ENCODE results near the gene GAS6. TPM values are rescaled to one million over a fixed set of nuclear protein-coding genes. Genes with fewer than 3 reads are reported as not detected.

The GAS6 gene
- total RNA-seq, 4 donors from 2014 or later, result 317 to 697 (median 547) TPM

- DNase-seq (ENCODE audit: low spot score in 2 of 2), result no peak
- H3K4me3 ChIP-seq, result peak overlapping the region in 1 of 4 donors; percentile 73
- WGBS, 2 donors, result 72 to 75% methylated on average over 12 of the region's 12 CpGs
- H3K9me3 ChIP-seq, result no peaks in the 10 kb centered on the region
- peak overlapping the region in 2 of 4 donors; percentile 48 to 88 for H3K27ac ChIP-seq
- H3K36me3 ChIP-seq, result no peaks in the 10 kb centered on the region
- H3K4me1 ChIP-seq, result peaks cover 0 to 63% (median 15%) of the 10 kb centered on the region in 4 donors
- H3K27me3 ChIP-seq, result peaks cover 0 to 4% of the 10 kb centered on the region in 2 donors
- TF ChIP-seq, protein P1, sequence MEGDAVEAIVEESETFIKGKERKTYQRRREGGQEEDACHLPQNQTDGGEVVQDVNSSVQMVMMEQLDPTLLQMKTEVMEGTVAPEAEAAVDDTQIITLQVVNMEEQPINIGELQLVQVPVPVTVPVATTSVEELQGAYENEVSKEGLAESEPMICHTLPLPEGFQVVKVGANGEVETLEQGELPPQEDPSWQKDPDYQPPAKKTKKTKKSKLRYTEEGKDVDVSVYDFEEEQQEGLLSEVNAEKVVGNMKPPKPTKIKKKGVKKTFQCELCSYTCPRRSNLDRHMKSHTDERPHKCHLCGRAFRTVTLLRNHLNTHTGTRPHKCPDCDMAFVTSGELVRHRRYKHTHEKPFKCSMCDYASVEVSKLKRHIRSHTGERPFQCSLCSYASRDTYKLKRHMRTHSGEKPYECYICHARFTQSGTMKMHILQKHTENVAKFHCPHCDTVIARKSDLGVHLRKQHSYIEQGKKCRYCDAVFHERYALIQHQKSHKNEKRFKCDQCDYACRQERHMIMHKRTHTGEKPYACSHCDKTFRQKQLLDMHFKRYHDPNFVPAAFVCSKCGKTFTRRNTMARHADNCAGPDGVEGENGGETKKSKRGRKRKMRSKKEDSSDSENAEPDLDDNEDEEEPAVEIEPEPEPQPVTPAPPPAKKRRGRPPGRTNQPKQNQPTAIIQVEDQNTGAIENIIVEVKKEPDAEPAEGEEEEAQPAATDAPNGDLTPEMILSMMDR (IDR thresholded peaks at IDR 0.05), result no peak
- no peak for TF ChIP-seq POLR2A (IDR thresholded peaks at IDR 0.05)
- no peak for TF ChIP-seq EP300 (IDR thresholded peaks at IDR 0.05)
Observed at GRCh38 chr13:113861433-113862030, 2.3 kb downstream of the GAS6 start.

GRCh38 chr13:113860665-113861432 lies 3.0 kb downstream of the GAS6 start:
- peaks cover 0 to 70% (median 20%) of the 10 kb centered on the region in 4 donors for H3K4me1 ChIP-seq
- H3K36me3 ChIP-seq, result no peaks in the 10 kb centered on the region
- TF ChIP-seq, protein P1 (IDR thresholded peaks at IDR 0.05), result no peak
- TF ChIP-seq POLR2A (IDR thresholded peaks at IDR 0.05) (no peak), EP300 (IDR thresholded peaks at IDR 0.05) (no peak)
- 66 to 76% methylated on average over 15 of the region's 15 CpGs for WGBS, 2 donors
- H3K27ac ChIP-seq, result peak overlapping the region in 1 of 4 donors; percentile 48
- peak overlapping the region in 1 of 4 donors; percentile 3 for H3K4me3 ChIP-seq
- DNase-seq (ENCODE audit: low spot score in 2 of 2), result no peak
- H3K27me3 ChIP-seq, result peaks cover 0 to 4% of the 10 kb centered on the region in 2 donors
- no peaks in the 10 kb centered on the region for H3K9me3 ChIP-seq

GRCh38 chr13:113860051-113860664 lies 3.7 kb downstream of the GAS6 start:
- H3K9me3 ChIP-seq, result no peaks in the 10 kb centered on the region
- TF ChIP-seq EP300 (IDR thresholded peaks at IDR 0.05) (no peak), POLR2A (IDR thresholded peaks at IDR 0.05) (no peak)
- TF ChIP-seq, protein P1 (IDR thresholded peaks at IDR 0.05), result no peak
- peak overlapping the region in 1 of 4 donors; percentile 48 for H3K27ac ChIP-seq
- peaks cover 0 to 4% of the 10 kb centered on the region in 2 donors for H3K27me3 ChIP-seq
- H3K36me3 ChIP-seq, result no peaks in the 10 kb centered on the region
- no peak for DNase-seq (ENCODE audit: low spot score in 2 of 2)
- H3K4me3 ChIP-seq, result no peak overlapping the region
- WGBS, 2 donors, result 77 to 80% methylated on average over 12 of the region's 12 CpGs
- H3K4me1 ChIP-seq, result peaks cover 0 to 75% (median 22%) of the 10 kb centered on the region in 4 donors

DNA sequence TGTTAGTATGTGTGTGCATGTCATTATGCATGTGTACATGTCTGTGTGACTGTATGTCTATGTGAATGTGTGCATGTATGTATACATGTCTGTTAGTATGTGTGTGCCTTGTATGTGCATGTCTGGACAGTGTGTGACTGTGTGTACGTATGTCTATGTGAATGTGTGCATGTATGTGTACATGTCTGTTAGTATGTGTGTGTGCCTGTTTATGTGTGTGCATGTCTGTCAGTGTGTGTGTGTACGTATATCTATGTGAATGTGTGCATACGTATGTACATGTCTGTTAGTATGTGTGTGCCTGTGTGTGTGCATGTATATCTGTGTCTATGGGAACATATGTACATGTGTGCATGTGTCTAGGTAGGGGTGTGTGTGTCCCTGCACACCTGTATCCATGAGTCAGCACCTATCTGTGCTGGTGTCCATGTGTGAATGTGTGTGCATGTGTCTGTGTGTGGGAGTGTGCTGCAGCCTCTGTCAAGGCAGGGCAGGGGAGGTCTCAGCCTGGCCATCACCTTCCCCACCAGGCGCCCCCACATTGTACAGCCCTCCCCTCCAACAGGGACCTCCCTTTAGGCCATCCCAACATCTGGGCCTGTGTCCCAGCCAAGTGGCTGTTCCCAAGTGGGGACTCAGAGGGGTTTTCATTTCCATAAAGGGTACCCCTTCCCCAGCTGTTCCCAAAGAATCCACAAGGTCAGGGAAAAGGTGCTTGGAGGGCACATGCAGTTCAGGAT lies 4.4 kb downstream of the GAS6 start:
- no peak for TF ChIP-seq POLR2A (IDR thresholded peaks at IDR 0.05)
- TF ChIP-seq, protein P1 (IDR thresholded peaks at IDR 0.05), result no peak
- no peak for TF ChIP-seq EP300 (IDR thresholded peaks at IDR 0.05)
- no peaks in the 10 kb centered on the region for H3K36me3 ChIP-seq
- WGBS, 2 donors, result 91 to 92% methylated on average over 4 of the region's 4 CpGs
- peak overlapping the region in 1 of 4 donors; percentile 48 for H3K27ac ChIP-seq
- no peak overlapping the region for H3K4me3 ChIP-seq
- H3K27me3 ChIP-seq, result peaks cover 0 to 4% of the 10 kb centered on the region in 2 donors
- peaks cover 0 to 75% (median 29%) of the 10 kb centered on the region in 4 donors for H3K4me1 ChIP-seq
- DNase-seq (ENCODE audit: low spot score in 2 of 2), result no peak
- no peaks in the 10 kb centered on the region for H3K9me3 ChIP-seq
